GM10266 (cell line): ENCODE data around the gene KCNK7.
"Not testable (repeated sequence)": the region's sequence is repeated elsewhere in the genome, so short reads cannot be mapped to it uniquely, and the experiment has no call there.

Experiments used
- DNase-seq: peaks from one replicate; pipeline ENCODE4 v3.0.0; 2012; ENCODE audit errors: extremely low spot score
- CTCF ChIP-seq: IDR thresholded peaks from 2 replicates; pipeline ENCODE4 v1.5.1; 2012; ENCODE audit warnings: mild to moderate bottlenecking, low read depth; ENCODE audit not compliant: control insufficient read depth, insufficient read depth; ENCODE audit errors: missing control alignments

The KCNK7 gene

GRCh38 chr11:65571420-65571819 lies 24.2 kb downstream of the KCNK7 start:
- no peak for TF ChIP-seq CTCF
- DNase-seq: no peak

GRCh38 chr11:65569973-65570918 lies 25.4 kb downstream of the KCNK7 start, which contains the start of gene ZNRD2:
TSS of gene ZNRD2 (plus strand) at chr11:65570477. CDS start at chr11:65570492, 15 bp downstream.
- TF ChIP-seq CTCF: peak; percentile 69
- peak; percentile 97 for DNase-seq

- DNase-seq: no peak
- TF ChIP-seq CTCF: no peak
These were observed 26.2 kb downstream of the KCNK7 start for GRCh38 chr11:65569164-65569972.

- TF ChIP-seq CTCF: no peak
- no peak for DNase-seq
These were observed 29.8 kb downstream of the KCNK7 start for GRCh38 chr11:65565624-65566453.

- not testable (repeated sequence) for DNase-seq
These were observed 30.6 kb downstream of the KCNK7 start for GRCh38 chr11:65564879-65565559.

- no peak for DNase-seq
- no peak for TF ChIP-seq CTCF
These were observed 32.0 kb downstream of the KCNK7 start for GRCh38 chr11:65563601-65564000.
